ENCODE results near the gene GIMD1.

The GIMD1 gene

DNA sequence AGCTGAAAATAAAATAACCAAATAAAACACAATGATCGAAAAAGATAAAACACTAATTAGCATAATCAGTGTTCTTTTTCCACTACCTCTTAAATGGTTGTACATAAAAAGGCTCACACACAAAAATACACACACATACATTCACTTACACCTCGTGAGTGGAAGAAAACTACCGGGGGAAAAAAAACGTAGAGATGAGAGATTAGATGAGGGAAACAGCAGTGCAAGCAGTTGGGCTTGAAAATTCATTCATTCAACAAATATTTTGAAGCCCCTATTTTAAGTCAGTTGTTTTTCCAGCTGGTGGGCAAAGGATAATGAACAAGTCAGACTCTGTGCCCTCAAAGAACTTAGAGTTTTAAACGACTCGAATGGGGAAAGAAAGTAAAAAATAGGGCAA, 53.6 kb downstream of the GIMD1 start:
- no peak for DNase-seq (ENCODE audit: low spot score)

DNA sequence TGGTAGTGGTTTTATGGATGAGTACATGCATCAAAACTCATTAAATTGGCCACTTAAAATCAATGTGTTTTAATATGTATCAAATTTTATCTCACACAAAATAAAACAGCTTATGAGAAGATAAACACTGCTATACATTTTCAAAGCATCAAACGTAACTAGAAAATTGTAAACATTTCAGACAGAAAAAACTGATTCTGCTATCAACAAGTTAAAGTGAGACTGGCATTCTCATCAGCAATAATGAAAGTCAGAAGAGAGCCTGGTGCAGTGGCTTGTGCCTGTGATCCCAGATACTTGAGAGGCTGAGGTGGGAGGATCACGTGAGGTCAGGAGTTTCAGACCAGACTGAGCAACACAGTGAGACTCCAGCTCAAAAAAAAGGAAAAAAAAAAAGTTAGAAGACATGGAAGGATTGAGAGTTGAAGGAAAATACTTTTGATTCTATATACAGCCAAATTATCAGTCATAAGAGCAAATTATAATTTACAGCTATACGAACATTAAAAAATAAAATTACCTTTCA, 55.5 kb downstream of the GIMD1 start:
- DNase-seq (ENCODE audit: low spot score) = no peak

DNA sequence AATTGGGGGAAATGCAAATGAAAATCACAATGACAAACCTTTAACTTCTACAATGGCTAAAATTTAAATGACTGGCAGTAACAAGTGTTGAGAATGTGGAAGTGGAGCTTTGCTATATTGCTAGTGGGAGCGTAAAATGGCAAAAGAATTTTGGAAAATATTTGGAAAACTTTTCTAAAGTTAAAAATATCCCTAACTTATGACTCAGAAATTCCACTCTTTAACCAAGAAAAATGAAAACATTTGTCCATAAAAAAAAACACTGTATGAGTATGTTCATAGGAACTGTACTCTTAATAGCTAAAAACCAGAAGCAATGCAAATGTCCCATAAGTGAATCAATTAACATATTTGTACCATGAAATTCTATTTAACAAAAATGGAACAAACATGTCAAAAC, 56.2 kb downstream of the GIMD1 start:
- DNase-seq (ENCODE audit: low spot score) = no peak
